ENCODE data around the gene METTL27. TPM values are rescaled to one million over a fixed set of nuclear protein-coding genes. Genes with fewer than 3 reads are reported as not detected.
"Not testable (repeated sequence)": the region's sequence is repeated elsewhere in the genome, so short reads cannot be mapped to it uniquely, and the experiment has no call there.

Gene METTL27
- total RNA-seq, 4 donors from 2014 or later = 2.5 to 5.7 (median 3.4) TPM; not detected in 1

GRCh38 chr7:73852500-73852899 is 10.2 kb upstream of the METTL27 start:
- ATAC-seq (ENCODE audit: low FRiP score) (no peak), DNase-seq (ENCODE audit: low spot score) (no peak)
- no peak for TF ChIP-seq CTCF (IDR thresholded peaks at IDR 0.05)

DNA sequence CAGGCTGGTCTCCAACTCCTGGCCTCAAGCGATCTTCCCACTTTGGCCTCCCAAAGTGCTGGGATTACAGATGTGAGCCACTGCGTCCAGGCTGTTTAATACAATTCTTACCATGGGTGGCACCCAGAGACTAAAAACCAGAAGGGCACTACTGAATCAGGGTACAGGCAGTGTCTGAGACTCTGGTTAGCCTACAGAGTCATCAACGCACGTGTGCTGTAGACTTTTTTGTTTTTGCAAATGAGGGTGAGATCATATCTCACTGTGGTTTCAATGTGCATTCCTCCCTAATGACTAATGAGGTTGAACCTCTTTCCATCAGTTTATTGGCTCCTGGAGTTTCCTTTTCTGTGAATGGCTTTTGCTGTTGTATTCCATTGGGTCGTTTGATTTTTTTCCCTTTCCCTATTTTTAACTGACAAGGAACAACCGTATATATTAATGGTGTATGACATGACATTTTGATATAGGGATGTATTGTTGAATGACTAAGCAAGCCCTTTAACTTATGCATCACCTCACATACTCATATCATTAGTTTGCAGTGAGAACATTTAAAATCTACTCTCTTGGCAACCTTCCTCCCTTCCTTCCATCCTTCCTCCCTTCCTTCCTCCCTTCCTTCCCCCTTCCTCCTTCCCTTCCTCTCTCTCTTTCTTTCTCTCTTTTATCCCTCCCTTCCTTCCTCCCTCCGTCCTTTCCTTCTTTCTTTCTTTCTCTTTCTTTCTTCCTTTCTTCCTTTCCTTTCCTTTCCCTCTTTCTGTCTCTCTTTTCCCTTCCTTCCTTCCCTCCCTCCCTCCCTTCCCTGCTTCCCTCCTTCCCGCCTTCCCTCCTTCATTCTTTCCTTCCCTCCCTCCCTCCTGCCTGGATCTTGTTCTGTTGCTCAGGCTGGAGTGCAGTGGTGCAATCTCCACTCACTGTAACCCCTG is 9.4 kb upstream of the METTL27 start:
- ATAC-seq (ENCODE audit: low FRiP score) = peak; percentile 86
- DNase-seq (ENCODE audit: low spot score) = no peak
- no peak for TF ChIP-seq CTCF (IDR thresholded peaks at IDR 0.05)

- ATAC-seq (ENCODE audit: low FRiP score) (peak; percentile 78), DNase-seq (ENCODE audit: low spot score) (no peak)
- no peak for TF ChIP-seq CTCF (IDR thresholded peaks at IDR 0.05)
These were observed 8.5 kb upstream of the METTL27 start for GRCh38 chr7:73850781-73851207.

DNA sequence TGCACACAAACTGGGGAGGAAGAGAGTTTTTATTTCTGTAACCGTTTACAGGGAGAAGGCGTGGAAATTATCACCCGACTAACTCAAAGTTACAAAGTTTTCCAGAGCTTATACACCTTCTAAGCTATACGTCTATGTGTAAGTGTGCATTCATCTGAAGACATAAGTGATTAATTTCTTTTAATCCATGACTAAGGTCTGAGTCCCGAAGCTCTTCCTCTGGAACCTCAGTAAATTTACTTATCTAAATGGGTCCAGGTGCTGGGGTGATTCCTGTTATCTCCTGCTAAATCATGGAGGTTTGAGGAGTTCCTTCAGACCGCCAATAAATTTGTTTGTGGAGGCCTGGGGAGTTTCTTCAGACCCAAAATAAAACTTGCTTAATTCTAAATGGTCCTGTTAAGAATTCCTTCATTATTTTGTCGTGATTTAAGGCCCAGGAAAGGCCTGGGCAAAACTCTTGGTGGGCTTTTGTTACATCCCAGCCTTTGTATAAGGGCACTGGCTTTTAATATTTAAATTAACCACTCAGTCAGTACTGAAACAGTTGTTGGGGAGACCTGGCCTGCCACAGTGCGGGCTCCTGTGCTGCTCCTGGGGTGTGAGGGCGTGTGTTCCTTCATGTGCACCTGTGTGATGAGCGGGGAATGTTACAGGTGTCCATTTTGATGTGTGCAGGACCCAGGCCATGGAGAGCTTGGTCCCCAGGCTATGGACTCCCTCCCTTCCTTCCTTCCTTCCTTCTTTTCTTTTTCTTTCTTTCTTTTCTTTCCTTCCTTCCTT is 5.8 kb upstream of the METTL27 start:
- no peak for TF ChIP-seq CTCF (IDR thresholded peaks at IDR 0.05)
- ATAC-seq (ENCODE audit: low FRiP score) (no peak), DNase-seq (ENCODE audit: low spot score) (no peak)

DNA sequence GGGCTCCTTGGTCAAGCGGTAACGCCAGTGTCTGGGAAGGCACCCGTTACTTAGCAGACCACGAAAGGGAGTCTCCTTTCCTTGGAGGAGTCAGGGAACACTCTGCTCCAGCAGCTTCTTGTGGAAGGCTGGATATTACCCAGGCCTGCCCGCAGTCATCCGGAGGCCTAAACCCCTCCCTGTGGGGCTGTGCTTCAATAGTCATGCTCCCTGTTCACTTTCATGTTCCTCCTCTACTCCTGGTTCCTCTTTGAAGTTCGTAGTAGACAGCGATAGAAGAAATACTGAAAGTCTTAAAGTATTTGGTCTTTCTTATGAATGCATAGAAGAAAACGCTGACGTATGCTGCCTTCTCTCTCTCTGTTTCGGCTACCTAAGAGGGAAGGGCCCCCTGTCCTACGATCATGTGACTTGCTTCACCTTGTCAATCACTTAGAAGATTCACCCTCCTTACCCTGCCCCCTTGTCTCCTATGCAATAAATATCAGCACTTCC is 3.4 kb upstream of the METTL27 start:
- not testable (repeated sequence) for DNase-seq (ENCODE audit: low spot score)

GRCh38 chr7:73844848-73845460 is 2.6 kb upstream of the METTL27 start:
- TF ChIP-seq CTCF (IDR thresholded peaks at IDR 0.05) = no peak

More for the DNA sequence above, 3.4 kb upstream of the METTL27 start:
- ATAC-seq (ENCODE audit: low FRiP score) = not testable (repeated sequence)

GRCh38 chr7:73844131-73844547 is 1.8 kb upstream of the METTL27 start:
- ATAC-seq (ENCODE audit: low FRiP score) = no peak
- no peak for DNase-seq (ENCODE audit: low spot score)
- no peak for TF ChIP-seq CTCF (IDR thresholded peaks at IDR 0.05)

More at GRCh38 chr7:73844848-73845460, 2.6 kb upstream of the METTL27 start:
- DNase-seq (ENCODE audit: low spot score) (no peak), ATAC-seq (ENCODE audit: low FRiP score) (peak; percentile 34)

Measured in omental fat pad (tissue), 4 donors.